ENCODE measurements around the gene AEBP1. TPM values are rescaled to one million over a fixed set of nuclear protein-coding genes. Genes with fewer than 3 reads are reported as not detected.
A peak's percentile ranks its signal among the peaks of the same experiment; 100 is the strongest.

The AEBP1 gene
- polyA plus RNA-seq, 2 donors: 8.8 to 19.9 TPM

GRCh38 chr7:44116087-44116788 is 12.1 kb downstream of the AEBP1 start:
- peaks cover 21 to 59% of the 10 kb centered on the region in 2 donors for H3K36me3 ChIP-seq (ENCODE audit: control insufficient read depth in 2 of 2, insufficient read depth in 2 of 2, low read length in 1 of 2)
- 88 to 93% methylated on average over 16 to 17 of the region's 17 CpGs for WGBS, 2 donors

GRCh38 chr7:44116789-44117666 is 12.9 kb downstream of the AEBP1 start:
- Histone ChIP-seq H3K9me3 (ENCODE audit: control insufficient read depth in 2 of 2, insufficient read depth in 1 of 2, low read depth in 1 of 2, low read length in 1 of 2) (no peaks in the 10 kb centered on the region), H3K4me3 (ENCODE audit: low read depth in 1 of 2, low read length in 2 of 2) (no peak overlapping the region), H3K27me3 (ENCODE audit: control insufficient read depth in 1 of 2, insufficient read depth in 2 of 2, low read length in 2 of 2) (no peaks in the 10 kb centered on the region), H3K36me3 (ENCODE audit: control insufficient read depth in 2 of 2, insufficient read depth in 2 of 2, low read length in 1 of 2) (peaks cover 21 to 56% of the 10 kb centered on the region in 2 donors), H3K4me1 (ENCODE audit: control insufficient read depth in 2 of 2, insufficient read depth in 2 of 2, low read length in 1 of 2) (peaks cover 9 to 16% of the 10 kb centered on the region in 2 donors), H3K27ac (ENCODE audit: low read depth in 2 of 2, low read length in 1 of 2) (no peak overlapping the region)
- WGBS, 2 donors: 88 to 89% methylated on average over 25 of the region's 25 CpGs

More at GRCh38 chr7:44116087-44116788, 12.1 kb downstream of the AEBP1 start:
- Histone ChIP-seq H3K27me3 (ENCODE audit: control insufficient read depth in 1 of 2, insufficient read depth in 2 of 2, low read length in 2 of 2) (no peaks in the 10 kb centered on the region), H3K4me3 (ENCODE audit: low read depth in 1 of 2, low read length in 2 of 2) (no peak overlapping the region), H3K4me1 (ENCODE audit: control insufficient read depth in 2 of 2, insufficient read depth in 2 of 2, low read length in 1 of 2) (peaks cover 6 to 13% of the 10 kb centered on the region in 2 donors), H3K9me3 (ENCODE audit: control insufficient read depth in 2 of 2, insufficient read depth in 1 of 2, low read depth in 1 of 2, low read length in 1 of 2) (no peaks in the 10 kb centered on the region), H3K27ac (ENCODE audit: low read depth in 2 of 2, low read length in 1 of 2) (no peak overlapping the region)

GRCh38 chr7:44117801-44118429 is 13.8 kb downstream of the AEBP1 start:
- H3K27ac ChIP-seq (ENCODE audit: low read depth in 2 of 2, low read length in 1 of 2): no peak overlapping the region
- peaks cover 21 to 56% of the 10 kb centered on the region in 2 donors for H3K36me3 ChIP-seq (ENCODE audit: control insufficient read depth in 2 of 2, insufficient read depth in 2 of 2, low read length in 1 of 2)

DNA sequence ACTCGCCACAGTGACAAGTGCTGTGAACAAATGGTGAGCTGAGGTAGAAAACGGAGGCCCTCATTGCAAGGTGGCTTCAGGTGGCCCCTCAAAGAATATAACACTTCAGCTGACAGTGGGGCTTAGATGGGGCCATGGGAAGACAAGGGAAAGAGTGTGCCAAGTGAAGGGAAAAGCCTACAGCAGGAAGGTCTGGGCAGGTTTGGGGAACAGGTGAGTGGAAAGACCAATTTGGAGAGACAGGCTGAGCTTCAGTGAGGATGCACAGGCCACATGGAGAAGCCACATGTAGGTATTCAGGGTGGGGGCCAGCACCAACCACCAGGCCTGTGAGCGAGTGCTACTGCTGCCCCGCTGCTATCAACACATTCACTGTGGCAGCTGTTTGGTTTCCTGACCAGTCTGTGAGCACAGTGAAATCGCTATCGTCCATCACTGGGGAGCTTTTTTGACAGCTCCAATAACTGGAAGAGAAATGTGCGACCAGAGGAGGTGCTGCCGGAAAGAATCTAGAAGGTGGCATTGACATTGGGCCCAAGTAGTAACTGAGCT is 15.8 kb downstream of the AEBP1 start:
- no peak overlapping the region for H3K4me3 ChIP-seq (ENCODE audit: low read depth in 1 of 2, low read length in 2 of 2)
- no peaks in the 10 kb centered on the region for H3K27me3 ChIP-seq (ENCODE audit: control insufficient read depth in 1 of 2, insufficient read depth in 2 of 2, low read length in 2 of 2)
- peaks cover 3 to 9% of the 10 kb centered on the region in 2 donors for H3K4me1 ChIP-seq (ENCODE audit: control insufficient read depth in 2 of 2, insufficient read depth in 2 of 2, low read length in 1 of 2)
- H3K9me3 ChIP-seq (ENCODE audit: control insufficient read depth in 2 of 2, insufficient read depth in 1 of 2, low read depth in 1 of 2, low read length in 1 of 2): no peaks in the 10 kb centered on the region
- no peak overlapping the region for H3K27ac ChIP-seq (ENCODE audit: low read depth in 2 of 2, low read length in 1 of 2)
- peaks cover 16 to 45% of the 10 kb centered on the region in 2 donors for H3K36me3 ChIP-seq (ENCODE audit: control insufficient read depth in 2 of 2, insufficient read depth in 2 of 2, low read length in 1 of 2)
- 79 to 90% methylated on average over 8 of the region's 8 CpGs for WGBS, 2 donors

More at GRCh38 chr7:44117801-44118429, 13.8 kb downstream of the AEBP1 start:
- Histone ChIP-seq H3K4me3 (ENCODE audit: low read depth in 1 of 2, low read length in 2 of 2) (no peak overlapping the region), H3K4me1 (ENCODE audit: control insufficient read depth in 2 of 2, insufficient read depth in 2 of 2, low read length in 1 of 2) (peaks cover 9 to 11% of the 10 kb centered on the region in 2 donors), H3K9me3 (ENCODE audit: control insufficient read depth in 2 of 2, insufficient read depth in 1 of 2, low read depth in 1 of 2, low read length in 1 of 2) (no peaks in the 10 kb centered on the region), H3K27me3 (ENCODE audit: control insufficient read depth in 1 of 2, insufficient read depth in 2 of 2, low read length in 2 of 2) (no peaks in the 10 kb centered on the region)
- WGBS, 2 donors: 90 to 93% methylated on average over 13 of the region's 13 CpGs

DNA sequence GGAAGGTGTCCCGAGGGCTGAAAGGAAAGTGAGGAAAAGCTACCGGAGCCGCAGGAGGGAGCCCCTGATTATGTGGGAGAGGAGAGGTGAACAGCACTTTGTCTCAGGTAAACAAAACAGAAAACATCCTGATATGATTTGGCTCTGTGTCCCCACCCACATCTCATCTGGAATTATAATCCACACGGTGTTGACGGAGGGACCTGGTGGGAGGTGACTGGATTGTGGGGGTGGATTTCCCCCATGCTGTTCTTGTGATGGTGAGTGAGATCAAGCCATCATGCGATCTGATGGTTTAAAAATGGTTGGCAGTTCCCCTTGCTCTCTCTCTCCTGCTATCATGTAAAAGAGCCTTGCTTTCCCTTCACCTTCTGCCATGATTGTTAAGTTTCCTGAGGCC is 16.2 kb downstream of the AEBP1 start:
- no peak overlapping the region for H3K4me3 ChIP-seq (ENCODE audit: low read depth in 1 of 2, low read length in 2 of 2)
- peaks cover 13 to 42% of the 10 kb centered on the region in 2 donors for H3K36me3 ChIP-seq (ENCODE audit: control insufficient read depth in 2 of 2, insufficient read depth in 2 of 2, low read length in 1 of 2)
- no peaks in the 10 kb centered on the region for H3K27me3 ChIP-seq (ENCODE audit: control insufficient read depth in 1 of 2, insufficient read depth in 2 of 2, low read length in 2 of 2)
- no peak overlapping the region for H3K27ac ChIP-seq (ENCODE audit: low read depth in 2 of 2, low read length in 1 of 2)
- 80 to 90% methylated on average over 6 of the region's 6 CpGs for WGBS, 2 donors
- no peaks in the 10 kb centered on the region for H3K9me3 ChIP-seq (ENCODE audit: control insufficient read depth in 2 of 2, insufficient read depth in 1 of 2, low read depth in 1 of 2, low read length in 1 of 2)
- H3K4me1 ChIP-seq (ENCODE audit: control insufficient read depth in 2 of 2, insufficient read depth in 2 of 2, low read length in 1 of 2): peaks cover 3 to 9% of the 10 kb centered on the region in 2 donors

GRCh38 chr7:44121761-44122420 is 17.7 kb downstream of the AEBP1 start:
- Histone ChIP-seq H3K27me3 (ENCODE audit: control insufficient read depth in 1 of 2, insufficient read depth in 2 of 2, low read length in 2 of 2) (no peaks in the 10 kb centered on the region), H3K4me1 (ENCODE audit: control insufficient read depth in 2 of 2, insufficient read depth in 2 of 2, low read length in 1 of 2) (peaks cover 3 to 7% of the 10 kb centered on the region in 2 donors), H3K4me3 (ENCODE audit: low read depth in 1 of 2, low read length in 2 of 2) (peak overlapping the region in 1 of 2 donors; percentile 62), H3K9me3 (ENCODE audit: control insufficient read depth in 2 of 2, insufficient read depth in 1 of 2, low read depth in 1 of 2, low read length in 1 of 2) (no peaks in the 10 kb centered on the region), H3K36me3 (ENCODE audit: control insufficient read depth in 2 of 2, insufficient read depth in 2 of 2, low read length in 1 of 2) (peaks cover 7 to 27% of the 10 kb centered on the region in 2 donors), H3K27ac (ENCODE audit: low read depth in 2 of 2, low read length in 1 of 2) (no peak overlapping the region)
- 84 to 91% methylated on average over 12 of the region's 12 CpGs for WGBS, 2 donors

- WGBS, 2 donors: 42 to 46% methylated on average over 1 of the region's 1 CpG
- Histone ChIP-seq H3K9me3 (ENCODE audit: control insufficient read depth in 2 of 2, insufficient read depth in 1 of 2, low read depth in 1 of 2, low read length in 1 of 2) (no peaks in the 10 kb centered on the region), H3K36me3 (ENCODE audit: control insufficient read depth in 2 of 2, insufficient read depth in 2 of 2, low read length in 1 of 2) (peaks cover 6 to 22% of the 10 kb centered on the region in 2 donors), H3K27ac (ENCODE audit: low read depth in 2 of 2, low read length in 1 of 2) (peak overlapping the region; percentile 14 to 41), H3K27me3 (ENCODE audit: control insufficient read depth in 1 of 2, insufficient read depth in 2 of 2, low read length in 2 of 2) (no peaks in the 10 kb centered on the region), H3K4me1 (ENCODE audit: control insufficient read depth in 2 of 2, insufficient read depth in 2 of 2, low read length in 1 of 2) (peaks cover 3 to 4% of the 10 kb centered on the region in 2 donors), H3K4me3 (ENCODE audit: low read depth in 1 of 2, low read length in 2 of 2) (peak overlapping the region; percentile 62 to 83)
Observed at GRCh38 chr7:44122529-44122928, 18.4 kb downstream of the AEBP1 start.

- no peaks in the 10 kb centered on the region for H3K27me3 ChIP-seq (ENCODE audit: control insufficient read depth in 1 of 2, insufficient read depth in 2 of 2, low read length in 2 of 2)
- no peaks in the 10 kb centered on the region for H3K9me3 ChIP-seq (ENCODE audit: control insufficient read depth in 2 of 2, insufficient read depth in 1 of 2, low read depth in 1 of 2, low read length in 1 of 2)
- H3K4me1 ChIP-seq (ENCODE audit: control insufficient read depth in 2 of 2, insufficient read depth in 2 of 2, low read length in 1 of 2): peaks cover 3 to 4% of the 10 kb centered on the region in 2 donors
- peak within 1 kb of the TSS; percentile 79 to 93 for H3K27ac ChIP-seq (ENCODE audit: low read depth in 2 of 2, low read length in 1 of 2)
- peaks cover 3 to 15% of the 10 kb centered on the region in 2 donors for H3K36me3 ChIP-seq (ENCODE audit: control insufficient read depth in 2 of 2, insufficient read depth in 2 of 2, low read length in 1 of 2)
- 0 to 1% methylated on average over 85 to 86 of the region's 86 CpGs for WGBS, 2 donors
- H3K4me3 ChIP-seq (ENCODE audit: low read depth in 1 of 2, low read length in 2 of 2): peak within 1 kb of the TSS; percentile 62 to 83
Observed at GRCh38 chr7:44123190-44124003, 19.3 kb downstream of the AEBP1 start, which contains the start of gene POLD2. Gene POLD2, minus strand, starts transcription at chr7:44123548. Its CDS starts 1,495 bp downstream, at chr7:44122053.

Data from esophagus (tissue), 2 donors.